Gastrocnemius medialis (tissue), 4 donors: Measurements from ENCODE around the gene LUC7L3. TPM values are rescaled to one million over a fixed set of nuclear protein-coding genes. Genes with fewer than 3 reads are reported as not detected.

Experiments used
- ATAC-seq, 2 donors: fragments of 150-250 bp; one replicate each; pipeline ENCODE4 v1.9.1; 2016
- DNase-seq, 2 donors: peaks; one replicate each; pipeline ENCODE4 v3.0.0-alpha.2; 2019
- H3K27ac ChIP-seq, 4 donors: fragments of 200-600 bp; sonication (generic); 1 replicate in 1 of 4; 2 replicates in 3 of 4; pipeline ENCODE4 v1.5.1; 2016 to 2018; ENCODE audit warnings: mild to moderate bottlenecking in 2 of 4, moderate library complexity in 1 of 4
- H3K27me3 ChIP-seq, 3 donors: fragments of 200-600 bp; sonication (generic) in 2 of 3; 1 replicate in 1 of 3; 2 replicates in 2 of 3; pipeline versions ENCODE4 v1.5.1 to v1.6.0; 2016 to 2019; ENCODE audit warnings: mild to moderate bottlenecking in 1 of 3, moderate library complexity in 1 of 3
- H3K36me3 ChIP-seq, 2 donors: fragments of 200-600 bp; sonication (generic) in 1 of 2; one replicate each; pipeline ENCODE4 v1.5.1; 2017 to 2018
- H3K4me1 ChIP-seq, 2 donors: fragments of 200-600 bp; sonication (generic) in 1 of 2; one replicate each; pipeline ENCODE4 v1.5.1; 2016 to 2017; ENCODE audit warnings: mild to moderate bottlenecking in 2 of 2
- H3K4me3 ChIP-seq, 4 donors: fragments of 200-600 bp; sonication (generic) in 3 of 4; 1 replicate in 1 of 4; 2 replicates in 3 of 4; pipeline ENCODE4 v1.5.1; 2016 to 2019; ENCODE audit warnings: mild to moderate bottlenecking in 2 of 4
- H3K9me3 ChIP-seq, 3 donors: fragments of 200-600 bp; sonication (generic) in 2 of 3; 1 replicate in 1 of 3; 2 replicates in 2 of 3; pipeline ENCODE4 v1.5.1; 2016 to 2019
- POLR2A ChIP-seq, 2 donors: fragments of 450-650 bp; IDR thresholded peaks; one replicate each; pipeline ENCODE4 v1.6.1; 2017; ENCODE audit warnings: antibody characterized with exemption in 2 of 2, mild to moderate bottlenecking in 2 of 2, moderate library complexity in 2 of 2
- in situ Hi-C, 4 donors: fragments of 200-750 bp; cut with MboI; loops; one replicate each; pipeline versions ENCODE4 v1.15.0 to v1.8.0; 2017; ENCODE audit warnings: low sequenced_read_pairs in 4 of 4
- intact Hi-C: fragments of 100-400 bp; cut with DNase I; formaldehyde crosslinking; loops from one replicate; pipeline ENCODE4 v1.15.1; 2023; ENCODE audit warnings: low total_unique reads
- total RNA-seq, 4 donors: library from RNA; depleted of rRNA; stranded (reverse); fragments of >200 nt; gene quantifications; one replicate each; pipeline versions ENCODE4 v1.1.0 to v1.2.3, GENCODE V29; 2016
- TF ChIP-seq, protein P1 (sequence below), 5 experiments: fragments of 450-650 bp in 3 of 5; fragments of 200-600 bp in 2 of 5; sonication (generic) in 2 of 5; IDR thresholded peaks in 4 of 5; conservative IDR thresholded peaks in 1 of 5; 1 replicate in 4 of 5; 2 replicates in 1 of 5; pipeline ENCODE4 v1.5.1; 2016 to 2019; ENCODE audit warnings: antibody characterized with exemption in 5 of 5, mild to moderate bottlenecking in 3 of 5, moderate library complexity in 3 of 5

Gene LUC7L3
- total RNA-seq, 4 donors from 2014 or later, result 10.4 to 67.3 (median 25.7) TPM

DNA sequence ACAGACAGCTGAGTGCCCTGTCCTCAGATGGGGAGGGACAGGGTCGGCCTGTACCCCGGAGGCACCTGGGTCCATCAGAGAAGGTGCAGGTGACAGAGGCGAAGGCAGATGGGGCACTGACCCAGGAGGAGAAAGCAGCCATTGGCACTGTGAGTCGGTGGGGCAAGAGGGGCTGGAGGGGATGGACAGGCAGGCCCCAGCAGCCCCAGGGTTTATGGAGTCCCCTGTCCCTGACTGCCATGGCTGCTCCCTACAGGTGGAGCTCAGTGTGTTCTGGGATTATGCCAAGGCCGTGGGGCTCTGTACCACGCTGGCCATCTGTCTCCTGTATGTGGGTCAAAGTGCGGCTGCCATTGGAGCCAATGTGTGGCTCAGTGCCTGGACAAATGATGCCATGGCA, 43.8 kb upstream of the LUC7L3 start:
- Histone ChIP-seq H3K27ac (no peak overlapping the region), H3K27me3 (no peaks in the 10 kb centered on the region), H3K36me3 (no peaks in the 10 kb centered on the region), H3K9me3 (no peaks in the 10 kb centered on the region), H3K4me3 (no peak overlapping the region), H3K4me1 (peaks cover 0 to 11% of the 10 kb centered on the region in 2 donors)
- intact Hi-C loops (no loop called here), in situ Hi-C loops (no loop called here)
- ATAC-seq (peak; percentile 24 to 59), DNase-seq (peak in 1 of 2 donors; percentile 34)
- TF ChIP-seq, protein P1, sequence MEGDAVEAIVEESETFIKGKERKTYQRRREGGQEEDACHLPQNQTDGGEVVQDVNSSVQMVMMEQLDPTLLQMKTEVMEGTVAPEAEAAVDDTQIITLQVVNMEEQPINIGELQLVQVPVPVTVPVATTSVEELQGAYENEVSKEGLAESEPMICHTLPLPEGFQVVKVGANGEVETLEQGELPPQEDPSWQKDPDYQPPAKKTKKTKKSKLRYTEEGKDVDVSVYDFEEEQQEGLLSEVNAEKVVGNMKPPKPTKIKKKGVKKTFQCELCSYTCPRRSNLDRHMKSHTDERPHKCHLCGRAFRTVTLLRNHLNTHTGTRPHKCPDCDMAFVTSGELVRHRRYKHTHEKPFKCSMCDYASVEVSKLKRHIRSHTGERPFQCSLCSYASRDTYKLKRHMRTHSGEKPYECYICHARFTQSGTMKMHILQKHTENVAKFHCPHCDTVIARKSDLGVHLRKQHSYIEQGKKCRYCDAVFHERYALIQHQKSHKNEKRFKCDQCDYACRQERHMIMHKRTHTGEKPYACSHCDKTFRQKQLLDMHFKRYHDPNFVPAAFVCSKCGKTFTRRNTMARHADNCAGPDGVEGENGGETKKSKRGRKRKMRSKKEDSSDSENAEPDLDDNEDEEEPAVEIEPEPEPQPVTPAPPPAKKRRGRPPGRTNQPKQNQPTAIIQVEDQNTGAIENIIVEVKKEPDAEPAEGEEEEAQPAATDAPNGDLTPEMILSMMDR (IDR thresholded peaks at IDR 0.05 in 4 of 5, conservative IDR thresholded peaks at IDR 0.05 in 1 of 5), result no peak
- no peak for TF ChIP-seq POLR2A (IDR thresholded peaks at IDR 0.05)

DNA sequence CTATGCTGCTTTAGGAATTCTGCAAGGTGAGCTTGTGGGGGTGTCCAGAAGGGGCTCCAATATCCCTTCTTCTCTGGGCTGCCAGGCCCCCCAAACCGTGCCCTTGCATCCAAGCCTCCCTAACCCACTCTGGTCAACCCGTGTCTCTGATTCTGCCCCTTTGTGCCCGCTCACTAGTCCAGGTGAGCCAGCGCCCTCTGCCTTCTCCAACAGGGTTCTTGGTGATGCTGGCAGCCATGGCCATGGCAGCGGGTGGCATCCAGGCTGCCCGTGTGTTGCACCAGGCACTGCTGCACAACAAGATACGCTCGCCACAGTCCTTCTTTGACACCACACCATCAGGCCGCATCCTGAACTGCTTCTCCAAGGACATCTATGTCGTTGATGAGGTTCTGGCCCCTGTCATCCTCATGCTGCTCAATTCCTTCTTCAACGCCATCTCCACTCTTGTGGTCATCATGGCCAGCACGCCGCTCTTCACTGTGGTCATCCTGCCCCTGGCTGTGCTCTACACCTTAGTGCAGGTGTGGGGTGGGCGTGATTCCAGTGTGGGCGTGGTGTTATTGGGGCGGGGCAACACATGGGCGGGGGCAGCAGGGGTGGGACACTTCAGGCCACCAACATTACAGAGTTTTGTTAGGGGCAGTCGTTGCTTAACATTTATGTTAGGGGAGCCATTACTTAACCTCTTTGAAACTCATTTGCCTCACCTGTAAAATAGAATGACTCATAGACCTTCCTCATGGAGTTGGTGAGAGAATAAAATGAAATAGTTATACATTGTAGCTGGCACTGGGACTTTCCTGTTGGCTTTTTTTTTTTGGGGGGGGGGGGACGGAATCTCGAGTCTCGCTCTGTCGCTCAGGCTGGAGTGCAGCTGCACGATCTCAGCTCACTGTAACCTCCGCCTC, 43.1 kb upstream of the LUC7L3 start:
- intact Hi-C loops, result no loop called here
- in situ Hi-C loops, result no loop called here
- H3K4me3 ChIP-seq, result no peak overlapping the region
- no peaks in the 10 kb centered on the region for H3K9me3 ChIP-seq
- H3K27ac ChIP-seq, result no peak overlapping the region
- no peak for TF ChIP-seq POLR2A (IDR thresholded peaks at IDR 0.05)
- TF ChIP-seq, protein P1 (IDR thresholded peaks at IDR 0.05 in 4 of 5, conservative IDR thresholded peaks at IDR 0.05 in 1 of 5), result no peak
- DNase-seq (no peak), ATAC-seq (no peak)
- H3K4me1 ChIP-seq, result peaks cover 0 to 11% of the 10 kb centered on the region in 2 donors
- H3K36me3 ChIP-seq, result no peaks in the 10 kb centered on the region
- no peaks in the 10 kb centered on the region for H3K27me3 ChIP-seq

DNA sequence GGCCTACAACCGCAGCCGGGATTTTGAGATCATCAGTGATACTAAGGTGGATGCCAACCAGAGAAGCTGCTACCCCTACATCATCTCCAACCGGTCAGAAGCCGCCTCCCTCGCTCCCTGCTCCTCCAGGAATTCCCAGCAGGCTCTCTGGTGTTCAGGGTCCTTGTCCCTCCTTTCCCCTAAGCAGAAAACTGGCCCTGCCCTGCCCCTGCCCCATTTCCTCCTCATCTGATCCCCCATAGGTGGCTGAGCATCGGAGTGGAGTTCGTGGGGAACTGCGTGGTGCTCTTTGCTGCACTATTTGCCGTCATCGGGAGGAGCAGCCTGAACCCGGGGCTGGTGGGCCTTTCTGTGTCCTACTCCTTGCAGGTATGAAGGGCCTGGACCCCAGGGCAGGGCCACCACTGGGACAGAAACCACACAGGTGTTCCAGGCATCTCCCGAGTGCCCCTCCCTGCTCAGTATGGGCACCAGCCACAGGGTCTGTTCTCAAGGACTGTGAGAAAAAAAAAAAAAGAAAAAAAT, 41.5 kb upstream of the LUC7L3 start:
- TF ChIP-seq, protein P1 (IDR thresholded peaks at IDR 0.05 in 4 of 5, conservative IDR thresholded peaks at IDR 0.05 in 1 of 5), result no peak
- TF ChIP-seq POLR2A (IDR thresholded peaks at IDR 0.05), result no peak
- DNase-seq, result no peak
- in situ Hi-C loops, result no loop called here
- Histone ChIP-seq H3K4me1 (peaks cover 0 to 11% of the 10 kb centered on the region in 2 donors), H3K36me3 (no peaks in the 10 kb centered on the region), H3K4me3 (no peak overlapping the region), H3K9me3 (no peaks in the 10 kb centered on the region), H3K27ac (no peak overlapping the region), H3K27me3 (no peaks in the 10 kb centered on the region)
- intact Hi-C loops, result no loop called here
- ATAC-seq, result no peak

DNA sequence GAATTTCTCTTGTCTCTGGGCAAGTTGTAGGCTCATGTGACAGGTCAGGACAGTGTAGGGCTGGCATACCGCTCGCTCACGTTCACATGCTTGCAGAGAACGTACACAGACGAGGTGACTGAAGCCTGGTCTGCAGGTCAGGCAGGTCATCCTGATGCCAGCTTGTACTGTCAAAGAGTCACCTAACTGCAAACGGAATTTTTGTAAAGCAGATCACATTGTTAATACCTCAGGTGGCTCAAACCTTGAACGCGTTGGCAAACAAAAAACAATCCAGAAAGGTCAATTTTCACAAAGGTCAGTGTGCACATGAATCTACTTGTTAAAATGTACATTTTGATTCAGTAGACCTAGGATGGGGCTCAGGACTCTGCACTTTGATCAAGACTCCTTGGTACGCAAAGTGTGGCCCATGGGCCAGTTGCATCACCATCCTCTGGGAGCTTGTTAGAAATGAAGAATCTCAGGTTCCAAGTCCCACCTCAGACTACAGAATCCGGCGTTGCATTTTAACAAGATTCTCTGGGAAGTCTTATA, 40.3 kb upstream of the LUC7L3 start:
- Histone ChIP-seq H3K36me3 (no peaks in the 10 kb centered on the region), H3K4me1 (peaks cover 0 to 11% of the 10 kb centered on the region in 2 donors), H3K27ac (no peak overlapping the region), H3K27me3 (no peaks in the 10 kb centered on the region), H3K4me3 (no peak overlapping the region), H3K9me3 (no peaks in the 10 kb centered on the region)
- in situ Hi-C loops (no loop called here), intact Hi-C loops (no loop called here)
- DNase-seq (no peak), ATAC-seq (no peak)
- TF ChIP-seq POLR2A (IDR thresholded peaks at IDR 0.05), result no peak
- TF ChIP-seq, protein P1 (IDR thresholded peaks at IDR 0.05 in 4 of 5, conservative IDR thresholded peaks at IDR 0.05 in 1 of 5), result no peak
